Bronchial epithelial cell (primary cell): ENCODE data around the gene SMCO2. TPM values are rescaled to one million over a fixed set of nuclear protein-coding genes. Genes with fewer than 3 reads are reported as not detected.

Source experiments
- DNase-seq: peaks from one replicate; pipeline ENCODE4 v3.0.0-alpha.2; 2010; ENCODE audit warnings: low read depth
- FAIRE-seq: peaks from 2 replicates; lab custom pipeline; 2011; peaks lifted over from hg19 to GRCh38; lab: Jason Lieb, UNC
- H3K27me3 ChIP-seq: 2 replicates; pipeline ENCODE4 v1.5.1; 2011; ENCODE audit warnings: low read length; ENCODE audit not compliant: control insufficient read depth, insufficient read depth
- H3K36me3 ChIP-seq: 2 replicates; pipeline ENCODE4 v1.5.1; 2011; ENCODE audit warnings: low read length; ENCODE audit not compliant: control insufficient read depth, insufficient read depth
- H3K4me3 ChIP-seq: 2 replicates; pipeline ENCODE4 v1.5.1; 2011; ENCODE audit warnings: mild to moderate bottlenecking, low read depth, low read length, control low read depth
- total RNA-seq: library from RNA; depleted of rRNA; stranded (reverse); fragments of >200 nt; gene quantifications from 2 replicates; pipeline ENCODE4 v1.2.1, GENCODE V29; 2014
- TF ChIP-seq, protein P1 (sequence below): IDR thresholded peaks from 2 replicates; pipeline ENCODE4 v1.5.1; 2011; ENCODE audit warnings: mild to moderate bottlenecking, moderate library complexity, low read length, control low read depth, inconsistent platforms; ENCODE audit not compliant: insufficient read depth, severe bottlenecking

Gene SMCO2
- total RNA-seq, 1 donor from 2014 or later, result 1.8 TPM

DNA sequence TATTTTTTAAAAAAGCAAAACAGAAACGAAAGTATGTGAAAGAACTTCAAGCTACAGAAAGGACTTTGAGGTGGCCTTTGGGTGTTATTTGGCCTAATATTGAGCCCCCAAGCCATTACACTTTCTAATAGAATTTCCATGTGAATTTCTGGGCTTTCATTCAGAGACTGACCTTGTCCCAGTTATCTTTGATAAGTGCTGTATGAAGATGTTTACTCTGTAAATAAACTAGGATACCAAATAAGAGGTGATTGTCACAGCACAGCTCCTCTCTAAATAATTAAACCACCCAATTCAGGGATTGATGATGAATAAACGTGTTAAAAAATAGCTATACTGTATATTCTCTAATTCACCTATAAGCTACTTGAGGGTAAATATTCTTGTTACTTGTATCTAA lies 44.7 kb downstream of the SMCO2 start:
- DNase-seq, result no peak
- TF ChIP-seq, protein P1, sequence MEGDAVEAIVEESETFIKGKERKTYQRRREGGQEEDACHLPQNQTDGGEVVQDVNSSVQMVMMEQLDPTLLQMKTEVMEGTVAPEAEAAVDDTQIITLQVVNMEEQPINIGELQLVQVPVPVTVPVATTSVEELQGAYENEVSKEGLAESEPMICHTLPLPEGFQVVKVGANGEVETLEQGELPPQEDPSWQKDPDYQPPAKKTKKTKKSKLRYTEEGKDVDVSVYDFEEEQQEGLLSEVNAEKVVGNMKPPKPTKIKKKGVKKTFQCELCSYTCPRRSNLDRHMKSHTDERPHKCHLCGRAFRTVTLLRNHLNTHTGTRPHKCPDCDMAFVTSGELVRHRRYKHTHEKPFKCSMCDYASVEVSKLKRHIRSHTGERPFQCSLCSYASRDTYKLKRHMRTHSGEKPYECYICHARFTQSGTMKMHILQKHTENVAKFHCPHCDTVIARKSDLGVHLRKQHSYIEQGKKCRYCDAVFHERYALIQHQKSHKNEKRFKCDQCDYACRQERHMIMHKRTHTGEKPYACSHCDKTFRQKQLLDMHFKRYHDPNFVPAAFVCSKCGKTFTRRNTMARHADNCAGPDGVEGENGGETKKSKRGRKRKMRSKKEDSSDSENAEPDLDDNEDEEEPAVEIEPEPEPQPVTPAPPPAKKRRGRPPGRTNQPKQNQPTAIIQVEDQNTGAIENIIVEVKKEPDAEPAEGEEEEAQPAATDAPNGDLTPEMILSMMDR, result no peak
- no peak overlapping the region for H3K4me3 ChIP-seq
- H3K36me3 ChIP-seq, result no peaks in the 10 kb centered on the region
- H3K27me3 ChIP-seq, result no peaks in the 10 kb centered on the region
- FAIRE-seq, result no peak

DNA sequence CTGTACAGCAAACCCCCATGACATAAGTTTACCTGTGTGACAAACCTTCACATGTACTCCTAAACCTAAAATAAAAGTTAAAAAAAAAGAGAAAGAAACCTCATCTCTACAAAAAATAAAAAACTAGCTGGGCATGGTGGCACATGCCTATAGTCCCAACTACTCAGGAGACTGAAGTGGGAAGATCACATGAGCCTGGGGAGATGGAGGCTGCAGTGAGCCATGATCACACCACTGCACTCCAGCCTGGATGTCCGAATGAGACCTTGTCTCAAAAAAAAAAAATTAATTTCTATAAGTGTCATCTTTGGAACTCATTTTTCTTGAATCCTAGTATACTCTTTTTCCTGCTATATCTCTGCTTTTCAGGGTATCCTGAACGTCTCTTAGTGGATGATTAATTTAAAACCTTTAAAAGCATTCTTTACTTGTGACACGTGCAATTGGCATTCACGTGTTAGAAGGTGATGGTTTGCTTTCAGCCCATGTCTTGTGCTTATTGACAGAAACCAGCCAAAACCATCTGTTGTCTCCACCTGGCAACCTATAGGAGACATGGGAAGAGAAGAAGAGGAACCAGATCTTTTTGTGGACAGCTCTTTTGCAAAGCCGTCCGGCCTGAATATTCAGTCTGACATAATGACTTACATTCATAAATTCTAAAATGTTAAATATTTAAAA lies 46.9 kb downstream of the SMCO2 start:
- TF ChIP-seq, protein P1, result no peak
- no peak for FAIRE-seq
- DNase-seq, result peak; percentile 22
- Histone ChIP-seq H3K36me3 (no peaks in the 10 kb centered on the region), H3K27me3 (no peaks in the 10 kb centered on the region), H3K4me3 (no peak overlapping the region)

DNA sequence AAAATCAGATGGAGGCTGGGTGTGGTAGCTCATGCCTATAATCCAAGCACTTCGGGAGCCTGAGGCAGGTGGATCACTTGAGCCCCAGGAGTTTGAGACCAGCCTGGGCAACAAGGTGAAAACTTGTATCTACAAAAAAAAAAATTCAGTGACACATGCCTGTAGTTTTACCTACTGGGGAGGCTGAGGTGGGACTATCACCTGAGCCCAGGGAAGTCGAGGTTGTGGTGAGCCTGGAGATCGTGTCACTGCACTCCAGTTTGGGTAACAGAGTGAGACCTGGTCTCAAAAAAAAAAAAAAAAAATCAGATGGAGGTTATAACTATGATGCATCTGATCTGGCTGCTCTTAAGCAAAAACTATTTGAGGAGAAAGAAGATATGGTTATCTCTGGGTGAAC lies 50.9 kb downstream of the SMCO2 start:
- TF ChIP-seq, protein P1, result no peak
- FAIRE-seq, result no peak

DNA sequence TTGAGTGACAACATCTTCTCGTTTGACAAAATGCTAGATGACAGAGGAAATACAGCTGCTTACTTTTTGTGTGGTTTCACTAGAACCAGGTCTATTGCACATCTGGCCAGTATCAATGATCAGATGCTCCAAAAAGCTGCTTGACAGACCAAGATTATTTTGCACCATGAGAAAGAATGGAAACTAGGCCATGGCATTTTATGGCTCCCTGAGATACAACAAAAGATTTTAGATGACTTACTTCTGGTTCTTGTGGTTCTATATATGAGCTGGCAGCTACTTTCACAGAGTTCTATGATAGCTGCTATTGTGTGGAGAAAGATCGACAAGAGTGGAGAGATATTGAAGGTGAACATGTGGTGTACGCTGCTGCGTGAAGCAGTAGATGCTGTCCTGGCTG lies 51.6 kb downstream of the SMCO2 start:
- H3K27me3 ChIP-seq, result no peaks in the 10 kb centered on the region
- DNase-seq, result no peak
- no peak for FAIRE-seq
- H3K36me3 ChIP-seq, result no peaks in the 10 kb centered on the region
- TF ChIP-seq, protein P1, result no peak
- H3K4me3 ChIP-seq, result no peak overlapping the region

More for the DNA sequence above, 50.9 kb downstream of the SMCO2 start:
- Histone ChIP-seq H3K27me3 (no peaks in the 10 kb centered on the region), H3K4me3 (no peak overlapping the region), H3K36me3 (no peaks in the 10 kb centered on the region)
- no peak for DNase-seq

DNA sequence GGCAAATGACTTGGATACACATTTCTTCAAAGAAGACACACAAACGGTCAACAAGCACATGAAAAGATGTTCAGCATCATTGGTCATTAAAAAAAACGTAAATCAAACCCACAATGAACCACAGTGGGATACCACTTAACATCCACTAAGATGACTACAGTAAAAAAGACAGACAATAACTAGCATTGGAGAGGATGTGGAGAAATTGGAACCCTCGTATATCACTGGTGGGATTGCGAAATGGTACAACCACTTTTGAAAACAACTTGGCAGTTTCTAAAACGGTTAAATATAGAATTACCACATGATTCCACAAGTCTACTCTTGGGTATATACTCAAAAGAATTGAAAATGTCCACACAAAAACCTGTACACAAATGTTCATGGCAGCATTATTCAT lies 52.2 kb downstream of the SMCO2 start:
- TF ChIP-seq, protein P1, result no peak
- FAIRE-seq, result no peak
- Histone ChIP-seq H3K4me3 (no peak overlapping the region), H3K27me3 (no peaks in the 10 kb centered on the region), H3K36me3 (no peaks in the 10 kb centered on the region)
- DNase-seq, result no peak

DNA sequence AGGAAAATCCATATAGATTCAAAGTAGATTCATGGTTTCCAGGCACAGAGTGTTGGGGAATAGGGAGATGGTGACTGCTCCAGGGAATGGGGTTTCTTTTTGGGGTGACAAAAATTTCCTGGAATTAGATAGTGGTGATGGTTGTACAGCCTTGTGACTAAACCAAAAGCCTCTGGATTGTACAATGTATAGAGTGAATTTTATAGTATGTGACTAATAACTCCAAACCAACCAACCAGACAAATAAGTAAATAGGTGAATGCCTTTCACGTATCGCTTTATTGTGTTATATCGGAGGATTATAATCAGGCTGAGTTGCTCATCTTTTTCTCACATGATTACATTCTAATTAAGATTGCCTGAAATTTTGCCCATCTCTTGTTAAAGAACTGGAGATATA lies 52.8 kb downstream of the SMCO2 start:
- no peaks in the 10 kb centered on the region for H3K27me3 ChIP-seq
- H3K4me3 ChIP-seq, result no peak overlapping the region
- FAIRE-seq (no peak), DNase-seq (no peak)
- no peaks in the 10 kb centered on the region for H3K36me3 ChIP-seq
- TF ChIP-seq, protein P1, result no peak
